Esophagus squamous epithelium (tissue), 5 donors: ENCODE data around the gene AFAP1L1. TPM values are rescaled to one million over a fixed set of nuclear protein-coding genes. Genes with fewer than 3 reads are reported as not detected.

Experiments
- DNase-seq: peaks from one replicate; lab custom pipeline; 2025; lab: John Stamatoyannopoulos, UW
- H3K27ac ChIP-seq, 4 donors: fragments of 200-600 bp; sonication (generic); one replicate each; pipeline ENCODE4 v1.5.1; 2016 to 2019; ENCODE audit warnings: mild to moderate bottlenecking in 1 of 4
- H3K27me3 ChIP-seq, 4 donors: fragments of 200-600 bp; sonication (generic); 1 replicate in 3 of 4; 2 replicates in 1 of 4; pipeline versions ENCODE4 v1.5.1 to v1.6.0; 2017 to 2021; ENCODE audit warnings: antibody characterized with exemption in 1 of 4
- H3K36me3 ChIP-seq, 3 donors: fragments of 200-600 bp; sonication (generic); one replicate each; pipeline ENCODE4 v1.5.1; 2016 to 2019
- H3K4me1 ChIP-seq, 3 donors: fragments of 200-600 bp; sonication (generic); one replicate each; pipeline ENCODE4 v1.5.1; 2017 to 2019
- H3K4me3 ChIP-seq, 4 donors: fragments of 200-600 bp; sonication (generic); 1 replicate in 3 of 4; 2 replicates in 1 of 4; pipeline ENCODE4 v1.5.1; 2016 to 2019; ENCODE audit warnings: mild to moderate bottlenecking in 2 of 4, moderate library complexity in 1 of 4
- H3K9me3 ChIP-seq, 3 donors: fragments of 200-600 bp; sonication (generic); one replicate each; pipeline ENCODE4 v1.5.1; 2016 to 2019
- POLR2A ChIP-seq, 4 donors: fragments of 450-650 bp; IDR thresholded peaks; one replicate each; pipeline ENCODE4 v1.6.1; 2017; ENCODE audit warnings: antibody characterized with exemption in 4 of 4, mild to moderate bottlenecking in 4 of 4, moderate library complexity in 3 of 4
- WGBS, 2 donors: methylation state at CpG; one replicate each; pipeline ENCODE4 v1.1.5; 2018; 5-methylcytosine and 5-hydroxymethylcytosine counted together
- intact Hi-C: fragments of 100-400 bp; cut with DNase I; formaldehyde crosslinking; loops from one replicate; pipeline ENCODE4 v1.15.0; 2022
- total RNA-seq, 4 donors: library from RNA; depleted of rRNA; stranded (reverse); fragments of >200 nt; gene quantifications; one replicate each; pipeline ENCODE4 v1.1.0, GENCODE V29; 2016
- TF ChIP-seq, protein P1 (sequence below), 6 experiments: fragments of 450-650 bp in 4 of 6; fragments of 200-600 bp in 2 of 6; sonication (generic) in 2 of 6; IDR thresholded peaks; one replicate each; pipeline ENCODE4 v1.5.1; 2016 to 2019; ENCODE audit warnings: antibody characterized with exemption in 6 of 6, mild to moderate bottlenecking in 4 of 6, moderate library complexity in 4 of 6
- donor health status: DM: yes; HTN: yes; CAD: no.

AFAP1L1 gene
- total RNA-seq, 4 donors from 2014 or later = 2.8 to 14.5 (median 8.7) TPM

- no peak for DNase-seq
- Histone ChIP-seq H3K9me3 (no peaks in the 10 kb centered on the region), H3K36me3 (no peaks in the 10 kb centered on the region), H3K4me1 (peaks cover 6 to 33% (median 7%) of the 10 kb centered on the region in 3 donors), H3K4me3 (no peak overlapping the region), H3K27me3 (no peaks in the 10 kb centered on the region), H3K27ac (peak overlapping the region in 3 of 4 donors; percentile 55 to 69 (median 61))
- TF ChIP-seq, protein P1, sequence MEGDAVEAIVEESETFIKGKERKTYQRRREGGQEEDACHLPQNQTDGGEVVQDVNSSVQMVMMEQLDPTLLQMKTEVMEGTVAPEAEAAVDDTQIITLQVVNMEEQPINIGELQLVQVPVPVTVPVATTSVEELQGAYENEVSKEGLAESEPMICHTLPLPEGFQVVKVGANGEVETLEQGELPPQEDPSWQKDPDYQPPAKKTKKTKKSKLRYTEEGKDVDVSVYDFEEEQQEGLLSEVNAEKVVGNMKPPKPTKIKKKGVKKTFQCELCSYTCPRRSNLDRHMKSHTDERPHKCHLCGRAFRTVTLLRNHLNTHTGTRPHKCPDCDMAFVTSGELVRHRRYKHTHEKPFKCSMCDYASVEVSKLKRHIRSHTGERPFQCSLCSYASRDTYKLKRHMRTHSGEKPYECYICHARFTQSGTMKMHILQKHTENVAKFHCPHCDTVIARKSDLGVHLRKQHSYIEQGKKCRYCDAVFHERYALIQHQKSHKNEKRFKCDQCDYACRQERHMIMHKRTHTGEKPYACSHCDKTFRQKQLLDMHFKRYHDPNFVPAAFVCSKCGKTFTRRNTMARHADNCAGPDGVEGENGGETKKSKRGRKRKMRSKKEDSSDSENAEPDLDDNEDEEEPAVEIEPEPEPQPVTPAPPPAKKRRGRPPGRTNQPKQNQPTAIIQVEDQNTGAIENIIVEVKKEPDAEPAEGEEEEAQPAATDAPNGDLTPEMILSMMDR (IDR thresholded peaks at IDR 0.05) = peak; percentile 55 to 82 (median 70)
- no peak for TF ChIP-seq POLR2A (IDR thresholded peaks at IDR 0.05)
- intact Hi-C loops = loop anchor here (10.0 kb wide), 1 partner anchor 193 kb away; no protein-coding TSS in a partner anchor
- WGBS, 2 donors = 34 to 53% methylated on average over 2 to 9 of the region's 12 CpGs
These were observed 99.8 kb downstream of the AFAP1L1 start for GRCh38 chr5:149371296-149371962.

DNA sequence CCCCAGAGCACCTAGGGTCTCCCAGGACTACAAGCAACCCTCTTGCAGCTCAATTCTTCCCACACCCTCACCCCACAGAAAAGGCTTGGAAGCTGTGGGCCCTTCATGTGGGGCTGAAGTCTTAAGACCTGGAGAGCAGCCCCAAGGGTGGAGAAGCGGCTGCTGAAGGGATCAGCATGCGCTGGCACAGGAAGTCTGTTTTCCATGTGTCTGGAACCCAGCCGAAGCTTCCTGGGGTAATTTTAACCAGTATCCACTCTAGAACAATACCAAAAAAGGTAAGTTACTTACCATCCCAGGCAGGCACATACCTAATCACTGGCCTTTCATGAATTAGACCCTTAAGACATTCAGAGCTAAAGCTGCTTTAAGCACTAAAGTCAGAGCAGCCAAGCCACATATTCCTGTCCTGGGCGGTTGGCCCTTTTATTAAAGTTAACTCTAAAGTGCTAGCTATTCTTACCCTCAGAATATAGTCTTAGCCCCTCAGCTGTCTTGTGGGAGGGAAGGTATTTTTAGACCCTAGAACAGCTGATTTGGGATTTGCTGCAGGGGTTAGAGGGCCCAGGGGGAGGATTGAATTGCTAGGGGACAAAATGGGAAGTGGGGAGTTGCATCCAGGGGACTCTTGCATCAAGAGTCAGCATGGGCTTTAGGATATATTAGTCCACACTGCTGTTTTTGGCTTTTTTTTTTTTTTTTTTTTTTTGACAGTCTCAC lies 100.6 kb downstream of the AFAP1L1 start:
- H3K9me3 ChIP-seq = no peaks in the 10 kb centered on the region
- intact Hi-C loops = loop anchor here (2.0 to 10.0 kb wide), 2 partner anchors 43 to 193 kb away; no protein-coding TSS in a partner anchor
- peak overlapping the region in 3 of 4 donors; percentile 55 to 69 (median 61) for H3K27ac ChIP-seq
- TF ChIP-seq, protein P1 (IDR thresholded peaks at IDR 0.05) = no peak
- TF ChIP-seq POLR2A (IDR thresholded peaks at IDR 0.05) = no peak
- no peaks in the 10 kb centered on the region for H3K36me3 ChIP-seq
- WGBS, 2 donors = 63 to 90% methylated on average over 2 of the region's 4 CpGs
- H3K4me3 ChIP-seq = no peak overlapping the region
- DNase-seq = no peak
- H3K4me1 ChIP-seq = peaks cover 6 to 29% (median 7%) of the 10 kb centered on the region in 3 donors
- H3K27me3 ChIP-seq = no peaks in the 10 kb centered on the region

DNA sequence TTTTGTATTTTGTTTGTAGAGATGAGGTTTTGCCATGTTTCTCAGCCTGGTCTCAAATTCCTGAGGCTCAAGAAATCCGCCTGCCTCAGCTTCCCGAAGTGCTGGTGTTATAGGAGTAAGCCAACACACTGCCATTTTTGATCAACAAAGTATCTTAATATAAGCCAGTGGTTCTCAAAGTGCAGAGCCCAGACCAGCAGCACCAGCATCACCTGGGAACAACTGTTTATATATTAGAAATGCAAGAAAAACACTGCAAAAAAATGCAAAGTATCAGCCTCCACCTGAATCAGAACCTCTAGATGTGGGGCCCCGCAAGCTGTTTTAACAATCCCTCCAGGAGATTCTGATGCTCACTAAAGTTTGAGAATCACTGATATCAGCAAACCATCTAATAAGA lies 101.3 kb downstream of the AFAP1L1 start:
- intact Hi-C loops = loop anchor here (2.0 to 10.0 kb wide), 2 partner anchors 42 to 192 kb away; no protein-coding TSS in a partner anchor
- peaks cover 4 to 22% (median 6%) of the 10 kb centered on the region in 3 donors for H3K4me1 ChIP-seq
- no peaks in the 10 kb centered on the region for H3K27me3 ChIP-seq
- 92 to 94% methylated on average over 2 to 3 of the region's 3 CpGs for WGBS, 2 donors
- TF ChIP-seq, protein P1 (IDR thresholded peaks at IDR 0.05) = no peak
- no peak overlapping the region for H3K4me3 ChIP-seq
- H3K9me3 ChIP-seq = no peaks in the 10 kb centered on the region
- peak overlapping the region in 1 of 4 donors; percentile 55 for H3K27ac ChIP-seq
- H3K36me3 ChIP-seq = no peaks in the 10 kb centered on the region
- no peak for DNase-seq

GRCh38 chr5:149374303-149374702 lies 102.6 kb downstream of the AFAP1L1 start:
- Histone ChIP-seq H3K4me1 (peaks cover 6 to 30% (median 14%) of the 10 kb centered on the region in 3 donors), H3K27me3 (no peaks in the 10 kb centered on the region), H3K4me3 (no peak overlapping the region), H3K9me3 (no peaks in the 10 kb centered on the region), H3K36me3 (no peaks in the 10 kb centered on the region), H3K27ac (peak overlapping the region in 1 of 4 donors; percentile 28)
- TF ChIP-seq POLR2A (IDR thresholded peaks at IDR 0.05) = no peak
- TF ChIP-seq, protein P1 (IDR thresholded peaks at IDR 0.05) = no peak
- no peak for DNase-seq
- WGBS, 2 donors = 76 to 94% methylated on average over 5 to 10 of the region's 20 CpGs
- intact Hi-C loops = loop anchor here (10.0 kb wide), 1 partner anchor 190 kb away; no protein-coding TSS in a partner anchor
